GM19438 (cell line): ENCODE measurements around the gene RHOB.

Experiments
- ATAC-seq: cut with Tn5 transposase; IDR thresholded peaks from one replicate; pipeline ENCODE4 v1.9.1; 2021; ENCODE audit warnings: low read depth; ENCODE audit not compliant: unreplicated experiment

RHOB gene

DNA sequence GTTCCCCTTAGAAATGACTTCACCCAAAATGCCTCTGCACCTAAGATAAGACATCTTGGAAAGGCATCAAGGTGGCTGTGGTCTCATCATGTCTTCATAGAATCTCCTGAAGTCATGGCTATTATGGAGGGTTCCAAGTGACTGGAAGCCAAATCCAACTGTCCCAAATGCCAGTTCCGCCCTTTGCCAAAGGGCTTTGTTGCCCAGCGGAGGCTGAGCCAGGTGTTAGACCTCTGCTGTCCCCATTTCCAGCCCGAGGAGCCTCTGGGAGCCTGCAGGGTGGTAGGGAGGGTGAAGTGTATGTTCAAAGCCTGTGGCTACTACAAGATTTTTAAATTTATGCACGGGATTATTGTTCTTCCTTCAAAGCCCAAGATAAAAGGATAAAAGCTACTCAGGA, 25.7 kb downstream of the RHOB start:
- ATAC-seq: no peak

DNA sequence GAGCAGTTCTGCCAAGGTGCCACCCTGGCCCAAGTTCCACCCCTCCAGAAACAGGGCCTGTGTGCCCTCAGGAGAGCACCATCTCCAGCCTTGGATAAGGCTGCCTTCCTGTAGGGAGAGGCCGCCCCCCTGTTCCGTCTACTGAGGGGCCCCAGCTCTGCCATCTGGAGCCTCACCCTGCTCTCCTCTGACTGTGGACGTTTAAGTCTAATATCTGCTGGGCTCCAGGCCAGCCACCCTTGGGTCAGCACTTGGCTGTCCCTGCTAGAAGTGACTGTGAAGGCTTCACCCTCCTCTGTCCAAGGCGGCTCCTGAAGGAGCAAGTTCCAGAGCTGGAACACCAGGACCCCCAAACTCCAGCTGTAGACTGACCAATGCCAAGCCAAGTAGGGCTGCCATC, 26.3 kb downstream of the RHOB start:
- no peak for ATAC-seq

DNA sequence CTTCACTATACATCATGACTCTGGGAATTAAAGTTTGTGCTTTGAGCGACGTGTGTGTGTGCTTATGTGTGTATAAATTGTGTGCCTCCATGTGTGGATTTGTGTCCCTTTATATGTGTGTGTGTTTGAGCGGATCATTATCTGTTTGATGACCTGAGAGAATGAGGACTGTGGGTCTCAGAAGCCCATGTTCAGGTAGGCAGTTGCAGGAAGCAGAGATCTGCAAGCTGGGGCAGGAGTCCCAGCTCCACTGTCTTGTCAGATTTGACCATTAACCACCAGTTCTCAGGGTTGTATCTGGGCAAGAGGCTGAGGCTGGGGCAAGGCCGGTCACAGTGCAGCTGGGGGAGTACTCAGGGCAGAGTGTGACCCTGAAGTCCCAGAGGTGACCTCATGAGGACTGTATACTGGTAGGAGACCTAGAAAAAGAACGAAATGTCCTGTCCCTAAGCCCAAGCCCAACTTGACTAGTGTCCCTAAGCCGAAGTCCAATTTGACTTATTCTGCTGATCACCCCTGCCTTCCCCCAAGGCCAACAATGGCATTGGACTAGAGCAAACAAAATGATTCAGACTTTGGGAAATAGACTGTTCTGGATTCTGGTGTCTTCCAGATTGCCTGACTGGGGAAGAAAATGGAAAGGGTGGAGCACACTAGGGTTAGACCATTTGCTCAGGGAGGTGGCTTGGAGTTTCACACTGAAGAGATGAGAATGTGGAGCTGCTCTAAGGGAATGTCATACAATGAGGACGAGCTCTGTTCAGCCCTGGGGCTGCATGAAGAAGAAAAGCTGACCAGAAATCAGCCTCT, 28.1 kb downstream of the RHOB start:
- ATAC-seq: no peak

DNA sequence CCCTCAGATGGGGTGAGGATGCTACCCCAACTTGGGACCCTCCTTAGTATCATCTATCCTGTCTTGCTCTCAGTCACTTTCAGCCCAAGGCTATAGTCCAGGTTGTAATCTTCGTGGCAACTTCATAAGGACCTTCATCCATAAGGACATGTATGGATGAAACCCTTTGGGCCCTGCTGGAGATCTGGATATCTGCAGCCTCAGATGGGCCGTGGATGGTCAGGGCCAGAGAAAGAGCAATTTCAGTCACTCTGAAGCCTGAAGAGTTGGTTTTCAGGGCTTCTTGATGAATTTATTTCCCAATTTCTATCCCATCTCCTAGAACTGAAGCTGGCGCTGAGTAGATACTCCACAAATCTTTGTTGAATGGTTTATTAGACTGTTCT, 28.7 kb downstream of the RHOB start:
- ATAC-seq: no peak

DNA sequence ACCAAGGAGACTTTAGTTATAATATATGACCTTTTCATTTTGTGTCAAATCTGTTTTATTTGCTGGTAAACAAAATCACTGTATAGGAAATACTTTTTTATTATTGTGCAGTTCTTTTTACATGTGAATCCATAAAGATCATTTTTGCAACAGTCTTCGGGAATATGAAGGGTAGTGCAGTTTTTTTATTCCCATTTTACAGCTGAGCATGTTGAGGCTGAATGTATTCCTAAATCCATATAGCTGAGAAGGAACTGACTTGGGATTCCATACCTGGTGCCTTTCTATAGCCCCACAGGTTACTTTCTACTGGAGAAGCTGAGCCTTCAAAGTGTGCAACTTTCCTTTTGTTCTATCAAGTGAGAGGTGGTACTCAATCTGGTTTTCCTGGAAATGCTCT, 29.6 kb downstream of the RHOB start:
- no peak for ATAC-seq

DNA sequence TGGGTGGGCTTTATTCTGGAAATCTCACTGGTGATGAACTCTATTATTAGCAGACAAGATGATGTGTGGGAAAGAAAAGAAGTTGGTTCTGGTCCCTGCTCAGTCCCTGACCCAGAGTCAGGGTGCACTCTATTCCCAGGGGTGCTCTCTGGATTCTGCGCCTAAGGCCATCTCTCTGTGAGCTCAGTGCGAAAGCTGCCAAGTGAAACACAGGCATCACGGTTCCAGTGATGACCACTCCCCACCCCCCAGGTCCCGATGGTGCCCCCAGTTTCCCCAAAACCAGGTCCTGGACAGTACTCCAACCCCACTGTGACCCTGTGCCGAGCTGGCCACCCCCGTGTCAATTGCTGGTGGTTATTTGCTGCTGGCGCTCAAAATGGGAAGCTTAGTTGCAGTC, 30.1 kb downstream of the RHOB start:
- ATAC-seq: no peak

DNA sequence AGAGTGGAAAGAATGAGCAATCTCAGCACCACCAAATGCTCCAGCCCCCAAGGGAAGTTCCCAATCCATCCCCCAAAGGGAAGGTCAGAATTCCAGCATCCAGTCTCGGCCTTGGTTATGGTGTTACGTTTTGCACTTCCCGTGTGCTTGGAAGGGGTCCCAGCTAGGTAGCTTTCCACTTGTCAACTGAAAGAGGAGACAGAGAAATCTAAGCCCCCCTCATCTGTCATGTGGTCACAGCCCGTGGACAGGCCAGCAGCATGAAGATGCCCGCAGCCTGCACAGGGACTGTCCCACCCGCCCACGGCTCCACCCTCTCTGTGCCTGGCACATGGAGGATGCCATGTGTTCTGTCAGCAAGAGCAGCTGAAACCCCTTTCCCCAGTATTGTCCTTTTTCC, 32.1 kb downstream of the RHOB start:
- ATAC-seq: no peak

DNA sequence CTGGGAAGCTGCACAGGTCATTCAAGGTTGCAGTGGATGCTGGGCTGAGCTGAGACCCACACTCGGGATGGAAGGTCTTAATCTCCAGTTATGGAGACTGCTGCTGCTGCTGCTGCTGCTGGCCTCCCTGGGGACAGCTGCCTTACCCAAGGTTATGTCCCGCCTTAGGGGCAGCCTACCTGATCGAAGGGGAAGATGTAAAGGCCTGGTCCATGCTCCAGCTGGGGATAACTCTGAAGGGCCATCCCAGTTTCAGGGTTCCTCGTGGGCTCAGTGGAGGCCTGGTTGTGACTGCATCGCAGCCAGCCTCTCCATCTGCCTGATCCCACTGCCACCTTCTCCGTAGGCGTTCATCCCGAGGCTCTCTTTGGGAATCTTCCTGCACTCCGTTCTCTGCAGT, 33.0 kb downstream of the RHOB start:
- no peak for ATAC-seq

DNA sequence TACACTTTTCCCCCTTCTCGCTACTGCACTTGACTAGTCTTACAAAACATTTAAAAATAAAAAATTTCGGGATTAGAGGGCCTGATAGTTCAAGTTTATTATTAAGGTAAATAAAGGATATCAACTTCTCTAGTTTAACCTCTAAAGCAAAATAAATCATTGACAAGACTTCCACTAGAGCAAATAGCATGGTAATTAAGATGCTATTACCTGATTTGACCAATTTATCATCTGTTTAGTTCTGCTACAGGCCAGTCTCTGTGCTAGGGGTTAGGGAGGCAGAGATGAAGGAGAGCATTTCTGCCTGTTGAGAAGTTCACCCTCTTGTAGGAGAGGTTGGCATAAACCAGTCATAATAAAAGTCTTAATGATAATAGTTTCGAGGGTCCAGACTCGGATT, 34.0 kb downstream of the RHOB start:
- no peak for ATAC-seq

DNA sequence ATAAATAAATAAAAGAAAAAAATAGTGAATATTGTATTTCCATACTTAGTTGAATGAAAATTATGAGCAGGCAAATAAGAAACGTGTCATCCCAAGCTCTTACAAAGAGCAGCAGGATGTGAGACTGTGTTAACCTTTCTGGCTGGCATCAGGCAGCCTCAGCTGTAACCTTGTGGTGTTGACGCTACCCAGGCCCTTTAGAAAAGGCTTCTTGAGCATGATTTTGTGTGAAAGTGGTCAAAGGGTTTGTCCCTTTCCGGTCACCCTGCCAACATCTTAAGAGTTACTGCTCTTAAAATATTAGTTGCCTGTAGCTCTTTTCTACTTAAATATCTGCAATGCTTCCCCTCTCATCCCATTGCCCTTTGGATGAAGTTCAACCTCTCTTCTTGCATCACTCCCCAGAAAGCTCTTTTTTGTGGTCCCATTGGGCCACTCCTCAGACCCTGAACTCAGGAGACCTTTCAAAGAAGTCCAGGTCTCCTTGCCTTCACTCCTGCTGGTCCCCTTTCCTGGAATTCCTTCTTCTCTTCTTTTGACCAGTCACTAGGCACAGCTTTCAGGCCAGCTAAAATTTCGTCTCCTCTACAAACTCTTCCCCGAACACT, 35.0 kb downstream of the RHOB start:
- ATAC-seq: no peak

DNA sequence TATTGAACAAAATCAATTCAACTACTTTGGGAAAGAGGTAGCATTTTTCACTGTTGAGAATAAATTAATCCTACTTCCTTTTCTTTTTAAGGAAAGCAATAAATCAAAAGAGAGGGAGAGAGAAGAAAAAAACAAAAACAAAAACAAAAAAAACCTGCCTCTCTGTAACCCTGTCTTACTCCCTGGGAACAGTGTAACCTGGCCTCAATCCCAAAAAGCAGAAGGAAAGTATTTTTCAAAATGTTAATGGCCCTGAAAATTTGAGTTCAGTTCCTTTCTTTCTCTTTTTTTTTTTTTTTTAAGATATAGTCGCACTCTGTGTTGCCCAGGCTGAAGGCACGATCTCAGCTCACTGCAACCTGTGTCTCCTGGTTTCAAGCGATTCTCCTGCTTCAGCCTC, 35.9 kb downstream of the RHOB start:
- no peak for ATAC-seq

DNA sequence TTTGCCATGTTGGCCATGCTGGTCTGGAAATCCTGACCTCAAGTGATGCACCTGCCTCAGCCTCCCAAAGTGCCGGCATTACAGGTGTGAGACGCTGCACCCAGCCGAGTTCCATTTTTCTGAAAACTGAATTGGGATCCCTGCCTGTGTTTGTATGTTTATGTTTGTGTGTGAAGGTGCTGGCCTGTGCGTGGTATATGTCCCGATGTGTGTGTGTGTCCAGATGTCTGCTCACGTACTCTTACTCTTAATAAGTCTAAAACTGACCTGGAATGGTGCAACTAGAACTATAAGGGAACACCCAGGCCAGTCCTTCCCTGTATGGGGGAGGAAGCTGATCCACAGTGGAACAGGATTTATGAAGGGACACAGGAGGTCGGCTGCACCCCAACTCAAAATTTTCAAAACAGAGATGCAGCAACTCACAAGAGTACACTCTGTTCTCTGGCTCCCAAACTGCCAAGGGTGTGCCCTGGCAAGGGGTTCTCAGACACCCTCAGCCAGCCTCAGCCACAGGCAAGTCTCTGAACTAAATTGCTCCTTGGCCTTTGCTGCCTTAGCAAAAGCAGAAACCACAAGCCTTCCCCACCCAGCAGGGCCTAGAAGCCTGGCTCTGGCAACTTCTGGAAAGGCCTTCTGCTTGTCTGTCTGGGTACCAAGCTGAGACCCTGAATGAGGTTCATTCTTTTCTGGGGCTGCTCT, 36.5 kb downstream of the RHOB start:
- ATAC-seq: no peak

DNA sequence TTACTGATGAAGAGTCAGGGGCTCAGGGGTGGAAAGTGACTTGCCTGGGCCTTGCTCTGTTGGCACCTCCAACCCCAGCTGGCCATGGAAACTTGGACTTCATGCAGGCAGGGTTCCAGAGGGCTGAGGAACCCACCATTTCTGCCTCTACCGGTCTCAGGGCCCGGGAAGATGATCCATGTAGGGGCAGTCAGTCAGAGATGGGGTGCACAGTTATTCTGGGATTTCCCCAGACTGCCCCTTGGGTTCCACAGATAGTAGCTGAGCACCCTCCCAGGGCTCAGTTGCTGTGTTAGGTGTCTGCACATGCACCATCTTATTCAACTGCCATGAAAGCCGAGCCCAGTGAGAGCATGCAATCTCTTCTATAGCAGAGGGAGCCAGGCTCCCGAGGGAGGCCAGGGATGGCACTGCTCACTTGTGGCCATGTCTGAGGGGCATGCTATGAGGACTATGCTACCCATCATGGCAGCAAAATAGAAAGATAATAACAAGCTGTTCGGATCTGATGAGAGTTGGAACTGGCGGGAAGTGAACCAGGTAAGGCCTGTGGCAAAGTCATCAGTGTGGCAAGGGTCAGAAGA, 37.3 kb downstream of the RHOB start:
- no peak for ATAC-seq

DNA sequence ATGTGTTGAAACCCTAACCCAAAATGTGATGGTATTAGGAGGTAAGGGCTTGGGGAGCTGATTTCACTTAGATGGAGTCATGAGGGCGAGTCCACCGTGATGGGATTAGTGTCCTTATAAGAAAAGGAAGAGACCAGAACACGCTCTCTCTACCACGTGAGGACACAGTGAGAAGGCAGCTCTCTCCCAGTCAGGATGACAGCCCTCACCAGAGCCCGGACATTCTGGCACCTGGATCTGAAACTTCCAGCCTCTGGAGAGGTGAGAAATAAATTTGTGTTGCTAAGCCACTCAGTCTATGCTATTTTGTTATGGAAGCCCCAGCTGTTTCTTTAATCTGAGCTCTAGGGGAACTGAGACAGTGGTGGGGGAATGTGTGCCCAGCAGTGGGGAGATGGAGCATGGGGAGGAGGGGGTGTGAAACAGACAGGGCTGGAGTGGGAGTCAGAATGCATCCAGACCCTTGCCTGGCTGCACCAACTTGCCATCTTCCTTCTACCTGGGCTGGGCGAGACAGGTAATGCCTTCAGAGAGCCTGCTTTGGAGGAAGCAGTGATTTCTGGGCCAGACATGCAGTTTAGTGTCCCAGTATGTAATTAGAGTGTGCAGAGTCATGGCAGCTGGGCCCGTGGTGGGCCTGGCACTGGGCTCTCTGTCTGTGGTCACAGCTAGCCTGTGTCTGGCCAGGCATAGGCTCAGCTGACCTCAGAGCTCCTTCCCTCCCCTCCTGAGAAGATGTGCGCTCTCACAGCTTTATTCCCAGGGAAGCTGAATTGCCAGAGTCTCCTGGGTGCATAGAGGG, 38.1 kb downstream of the RHOB start:
- no peak for ATAC-seq

DNA sequence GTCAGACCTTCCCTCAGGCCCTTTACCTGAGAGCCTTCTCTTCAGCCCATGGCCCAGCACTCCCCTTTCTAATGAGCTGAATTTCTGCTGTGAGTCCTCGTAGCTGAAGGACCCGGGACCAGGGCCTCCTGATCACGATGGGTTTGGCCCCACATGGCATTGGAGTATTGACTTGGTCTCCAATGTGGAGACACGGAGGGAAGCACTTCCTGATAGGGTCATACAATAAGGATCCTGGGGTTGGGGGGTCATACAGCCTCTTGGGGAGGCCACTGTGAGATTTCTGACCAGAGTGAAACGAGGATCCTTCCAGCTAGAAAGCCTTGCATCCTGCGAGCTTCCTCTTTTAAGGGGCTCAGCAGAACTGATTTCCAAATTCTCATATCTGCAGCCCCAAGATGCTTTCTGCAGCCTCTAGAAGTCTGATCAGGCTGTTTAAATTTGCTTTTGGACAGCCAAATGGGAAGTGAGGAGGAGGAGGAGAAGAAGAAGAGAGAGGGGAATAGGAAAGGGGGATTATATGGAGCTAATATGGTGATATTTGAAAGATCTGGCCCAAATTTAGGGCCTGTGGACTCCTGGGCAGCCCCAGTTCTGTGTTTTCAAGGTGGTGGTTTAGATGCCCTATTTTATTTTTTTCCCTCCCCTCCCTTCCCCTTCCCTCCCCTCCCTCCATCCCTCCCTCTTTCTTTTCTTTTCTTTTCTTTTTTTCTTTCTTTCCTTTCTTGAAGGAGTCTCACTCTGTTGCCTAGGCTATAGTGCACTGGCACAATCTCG, 38.9 kb downstream of the RHOB start:
- ATAC-seq: no peak

DNA sequence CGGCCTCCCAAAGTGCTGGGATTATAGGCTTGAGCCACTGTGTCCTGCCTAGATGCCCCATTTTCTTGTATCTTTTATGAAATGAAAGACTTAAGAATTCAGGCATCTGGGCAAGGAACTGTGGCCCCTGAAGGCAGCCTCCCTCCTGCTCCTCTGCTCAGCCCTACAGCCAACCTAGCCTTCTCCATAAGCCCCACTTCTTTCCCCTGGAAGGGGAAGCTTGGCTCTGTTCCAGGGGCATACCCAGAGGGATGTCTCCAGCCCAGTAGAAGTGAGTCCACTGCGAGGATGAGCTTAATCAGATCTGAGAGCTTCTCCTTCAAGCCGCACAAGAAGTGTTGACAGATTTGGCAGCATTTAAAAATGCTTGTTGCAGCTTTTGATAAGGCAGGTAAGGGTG, 39.7 kb downstream of the RHOB start:
- ATAC-seq: no peak

DNA sequence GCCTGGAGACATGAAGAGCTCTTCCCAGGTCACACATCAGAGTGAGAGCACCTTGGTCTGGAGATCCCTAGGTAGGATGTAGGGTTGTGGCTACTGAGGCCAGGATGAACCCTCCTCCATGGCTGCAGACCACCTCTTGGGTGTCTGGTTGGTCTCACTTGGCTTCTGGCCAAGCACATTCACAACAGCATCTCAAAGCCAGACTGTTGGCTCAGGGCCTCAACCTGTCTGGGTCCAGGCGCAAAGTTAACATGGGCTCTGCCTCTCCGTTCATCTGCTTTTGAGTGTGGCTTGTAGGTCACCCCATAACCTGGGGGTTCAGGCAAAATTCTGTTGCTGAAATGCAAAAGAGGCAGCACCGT, 40.1 kb downstream of the RHOB start:
- ATAC-seq: no peak

DNA sequence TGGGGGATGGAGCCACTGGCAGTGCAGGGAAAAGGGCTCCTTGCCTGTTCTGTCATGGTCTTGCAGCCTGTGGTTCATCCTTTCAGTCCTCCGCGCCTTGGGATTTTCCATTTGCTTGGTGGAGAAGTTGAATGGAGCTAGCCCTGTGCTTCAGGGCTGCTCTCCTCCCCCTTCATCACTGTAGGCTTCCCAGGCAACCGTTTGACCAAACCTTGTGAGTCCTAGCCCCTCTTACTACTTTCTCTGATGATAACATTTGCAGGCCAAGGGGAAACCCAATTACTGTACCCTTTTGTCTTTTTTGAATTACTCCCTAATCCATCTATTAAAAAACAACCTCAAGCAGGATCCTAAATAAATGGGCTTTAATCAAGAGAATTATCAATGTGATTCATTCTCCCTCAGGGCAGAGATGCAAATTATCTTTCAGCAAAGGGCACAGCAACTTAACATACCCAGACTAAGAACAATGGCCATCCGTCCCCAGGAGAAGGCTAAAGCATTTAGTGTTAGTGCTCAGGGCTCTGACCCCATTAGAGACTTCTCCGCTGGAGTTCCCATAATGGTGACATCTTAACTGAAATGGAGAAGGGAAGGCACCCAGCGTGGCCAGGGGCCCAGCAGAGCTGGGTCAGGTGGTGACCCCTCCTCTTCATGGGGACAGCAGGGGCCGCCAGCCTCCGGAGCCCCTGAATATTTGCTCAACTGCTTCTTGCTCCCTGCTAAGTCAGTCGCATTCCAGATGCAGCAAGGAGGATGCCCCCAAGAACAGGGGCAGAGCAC, 40.7 kb downstream of the RHOB start:
- no peak for ATAC-seq

DNA sequence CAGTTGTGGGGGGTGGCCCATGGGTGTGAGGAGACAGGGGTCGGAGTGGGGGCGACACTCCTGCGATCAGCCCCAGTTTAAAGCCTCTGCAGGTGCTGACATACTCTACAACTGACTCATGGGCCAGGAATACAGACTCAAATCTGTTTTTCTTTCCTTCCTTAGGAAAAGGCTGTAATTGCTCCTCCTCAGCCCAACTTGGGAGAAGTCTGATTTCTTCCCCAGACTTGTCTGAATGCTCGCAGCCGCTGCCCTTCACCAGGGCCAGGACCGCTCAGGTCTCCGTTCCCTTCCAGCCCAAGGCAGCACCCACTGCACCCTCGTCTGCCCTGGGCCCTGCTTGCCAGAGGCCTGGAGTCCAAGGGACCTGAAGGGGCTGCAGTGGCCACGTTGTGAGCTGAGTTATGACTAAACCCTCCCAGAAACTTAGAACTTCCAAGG, 41.3 kb downstream of the RHOB start:
- no peak for ATAC-seq
